Neural progenitor cell (in vitro differentiated cells): Measurements from ENCODE around the gene ZMIZ1. TPM values are rescaled to one million over a fixed set of nuclear protein-coding genes. Genes with fewer than 3 reads are reported as not detected.

Experiments used
- DNase-seq: peaks from one replicate; pipeline ENCODE4 v3.0.0-alpha.2; 2016; ENCODE audit warnings: low spot score
- H2AFZ ChIP-seq: fragments of 200-600 bp; sonication (generic); replicated peaks from 2 replicates; pipeline ENCODE4 v1.6.1; 2016; ENCODE audit warnings: antibody characterized with exemption
- H3F3A ChIP-seq: fragments of 200-600 bp; sonication (generic); 2 replicates; pipeline ENCODE4 v1.6.1; 2016; ENCODE audit warnings: antibody characterized with exemption, low read depth
- H3K27ac ChIP-seq: fragments of 200-600 bp; sonication (generic); 2 replicates; pipeline ENCODE4 v1.5.1; 2016; ENCODE audit warnings: mild to moderate bottlenecking
- H3K27me3 ChIP-seq: fragments of 200-600 bp; sonication (generic); 2 replicates; pipeline ENCODE4 v1.6.1; 2016; ENCODE audit warnings: mild to moderate bottlenecking, moderate library complexity
- H3K36me3 ChIP-seq: fragments of 200-600 bp; sonication (generic); 2 replicates; pipeline ENCODE4 v1.5.1; 2016
- H3K4me1 ChIP-seq: fragments of 200-600 bp; sonication (generic); 2 replicates; pipeline ENCODE4 v1.6.1; 2016; ENCODE audit warnings: mixed run types
- H3K4me2 ChIP-seq: fragments of 200-600 bp; sonication (generic); 2 replicates; pipeline ENCODE4 v1.6.1; 2016
- H3K4me3 ChIP-seq: fragments of 200-600 bp; sonication (generic); 2 replicates; pipeline ENCODE4 v1.5.1; 2016
- H3K79me2 ChIP-seq: fragments of 200-600 bp; sonication (generic); 2 replicates; pipeline ENCODE4 v1.6.1; 2016; ENCODE audit warnings: low read depth
- H3K9ac ChIP-seq: fragments of 200-600 bp; sonication (generic); 2 replicates; pipeline ENCODE4 v1.6.1; 2016
- H3K9me3 ChIP-seq: fragments of 200-600 bp; sonication (generic); 2 replicates; pipeline ENCODE4 v1.5.1; 2016; ENCODE audit warnings: low read depth
- H4K20me1 ChIP-seq: fragments of 200-600 bp; sonication (generic); 2 replicates; pipeline ENCODE4 v1.6.1; 2016; ENCODE audit warnings: low read depth
- H3K27ac Mint-ChIP-seq: 3 replicates; pipeline ENCODE4 v1.8.0; 2021; ENCODE audit warnings: mixed read lengths
- H3K27me3 Mint-ChIP-seq: 2 replicates; pipeline ENCODE4 v1.8.0; 2022; ENCODE audit warnings: low read depth, mild to moderate bottlenecking, inconsistent platforms, moderate library complexity, mixed read lengths; ENCODE audit not compliant: insufficient read depth
- H3K36me3 Mint-ChIP-seq: 3 replicates; pipeline ENCODE4 v1.8.0; 2021; ENCODE audit warnings: mixed read lengths
- H3K4me1 Mint-ChIP-seq: 3 replicates; pipeline ENCODE4 v1.8.0; 2021; ENCODE audit warnings: mixed read lengths
- H3K4me3 Mint-ChIP-seq: 3 replicates; pipeline ENCODE4 v1.8.0; 2021; ENCODE audit warnings: mild to moderate bottlenecking, moderate library complexity, mixed read lengths
- H3K9me3 Mint-ChIP-seq: 3 replicates; pipeline ENCODE4 v1.8.0; 2020; ENCODE audit warnings: mixed read lengths
- CTCF ChIP-seq: fragments of 200-600 bp; sonication (generic); IDR thresholded peaks from 2 replicates; pipeline ENCODE4 v1.5.1; 2017; ENCODE audit warnings: antibody characterized with exemption, mild to moderate bottlenecking
- EZH2 ChIP-seq: fragments of 200-600 bp; sonication (generic); IDR thresholded peaks from 2 replicates; pipeline ENCODE4 v1.6.1; 2017; ENCODE audit warnings: antibody characterized with exemption, mild to moderate bottlenecking, moderate library complexity
- EZH2phosphoT487 ChIP-seq: fragments of 200-600 bp; sonication (generic); IDR thresholded peaks from 2 replicates; pipeline ENCODE4 v1.6.1; 2017; ENCODE audit warnings: antibody characterized with exemption
- total RNA-seq: library from RNA; depleted of rRNA; stranded (reverse); fragments of >200 nt; gene quantifications from 2 replicates; pipeline ENCODE4 v1.2.3, GENCODE V29; 2015; ENCODE audit warnings: low replicate concordance

Gene ZMIZ1
- total RNA-seq, 1 donor from 2014 or later, result 5.8 TPM

GRCh38 chr10:79070081-79070605, 1.4 kb downstream of the ZMIZ1 start:
- H3K9me3 ChIP-seq, result no peaks in the 10 kb centered on the region
- Mint-ChIP-seq H3K27me3 (peaks cover 6% of the 10 kb centered on the region), H3K36me3 (no peaks in the 10 kb centered on the region), H3K27ac (no peak overlapping the region), H3K9me3 (no peaks in the 10 kb centered on the region), H3K4me1 (peaks cover 50% of the 10 kb centered on the region), H3K4me3 (peak overlapping the region; percentile 98)
- no peak overlapping the region for H2AFZ ChIP-seq
- peak overlapping the region; percentile 92 for H3K4me2 ChIP-seq
- peaks cover 55% of the 10 kb centered on the region for H4K20me1 ChIP-seq
- no peaks in the 10 kb centered on the region for H3K36me3 ChIP-seq
- H3K79me2 ChIP-seq, result peaks cover 61% of the 10 kb centered on the region
- H3K4me3 ChIP-seq, result peak overlapping the region; percentile 95
- H3K27me3 ChIP-seq, result peaks cover 25% of the 10 kb centered on the region
- peak; percentile 85 for DNase-seq
- H3K4me1 ChIP-seq, result peaks cover 33% of the 10 kb centered on the region
- H3F3A ChIP-seq, result peaks cover 39% of the 10 kb centered on the region
- H3K9ac ChIP-seq, result peak overlapping the region; percentile 74
- no peak overlapping the region for H3K27ac ChIP-seq
- no peak for TF ChIP-seq CTCF
- TF ChIP-seq EZH2phosphoT487, result no peak
- TF ChIP-seq EZH2, result no peak

DNA sequence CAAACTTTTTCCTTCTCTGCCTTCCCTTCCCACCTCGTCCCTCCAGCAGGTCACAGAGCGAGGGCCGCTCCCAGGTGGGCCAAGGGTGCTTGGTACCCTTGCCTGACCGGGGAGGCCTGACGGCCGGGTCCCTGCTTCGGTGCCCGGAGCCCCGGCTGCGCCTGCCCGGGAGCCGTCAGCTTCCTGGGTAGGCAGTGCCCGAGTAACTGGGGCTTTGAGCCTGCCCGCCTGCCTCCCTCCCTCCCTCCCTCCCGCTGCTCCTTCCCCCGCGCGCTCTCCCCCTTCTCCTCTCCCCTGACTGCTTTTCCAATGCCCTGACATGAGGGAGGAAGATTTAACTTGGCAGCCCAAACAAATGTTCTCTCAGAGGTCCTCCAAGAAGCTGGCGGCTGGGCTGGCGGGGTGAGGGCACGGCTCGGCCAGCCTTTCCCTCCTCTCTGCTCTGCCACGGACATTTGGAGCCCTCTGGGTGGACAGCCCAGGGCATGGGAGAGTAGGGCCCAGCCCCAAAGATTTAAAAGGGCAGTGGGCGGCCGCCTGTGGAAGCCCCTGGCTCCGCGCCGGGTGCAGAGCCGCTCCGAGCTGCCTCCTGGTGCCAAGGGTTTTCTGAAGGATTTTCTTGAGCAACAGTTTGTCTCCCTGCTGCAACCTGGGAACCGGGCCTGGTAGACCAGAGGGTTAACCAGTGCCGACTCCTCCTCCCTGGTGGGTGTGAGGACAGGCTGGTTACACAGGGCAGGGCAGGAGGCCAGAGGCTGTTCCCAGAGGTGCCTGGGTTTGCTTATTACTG, 2.0 kb downstream of the ZMIZ1 start:
- TF ChIP-seq EZH2, result no peak
- no peak for TF ChIP-seq EZH2phosphoT487
- H3K4me1 ChIP-seq, result peaks cover 35% of the 10 kb centered on the region
- H3K79me2 ChIP-seq, result peaks cover 67% of the 10 kb centered on the region

DNA sequence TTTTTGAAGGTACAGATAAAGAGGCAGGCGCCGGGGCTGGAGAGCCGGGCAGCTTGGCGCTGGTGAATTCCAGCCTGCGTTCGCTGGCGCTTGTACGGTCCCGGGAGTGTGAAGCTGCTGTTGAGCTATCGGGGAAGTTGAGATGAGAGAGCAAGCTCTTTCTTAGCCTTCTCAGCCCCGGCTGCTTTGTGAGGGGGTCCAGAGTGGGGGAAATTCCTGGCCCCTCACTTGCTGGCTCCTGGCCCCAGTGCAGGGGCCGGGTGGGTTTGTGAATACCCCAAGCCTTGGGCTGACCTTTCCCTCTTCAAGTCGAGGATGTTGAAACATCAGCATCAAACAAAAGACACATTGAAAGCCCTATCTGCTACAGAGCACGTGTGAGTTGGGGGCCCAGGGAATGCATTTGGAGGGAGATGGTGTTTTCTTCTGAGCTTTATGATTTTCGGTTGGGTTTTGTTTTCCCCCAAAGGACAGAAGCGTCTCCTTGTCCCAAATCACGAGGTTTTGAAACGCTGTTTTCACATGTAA, 2.7 kb downstream of the ZMIZ1 start:
- H3K4me2 ChIP-seq, result peak overlapping the region; percentile 92
- no peaks in the 10 kb centered on the region for H3K36me3 ChIP-seq
- H3K27ac ChIP-seq, result no peak overlapping the region
- Mint-ChIP-seq H3K27me3 (no peaks in the 10 kb centered on the region), H3K27ac (peak overlapping the region; percentile 96), H3K4me1 (peaks cover 56% of the 10 kb centered on the region), H3K36me3 (no peaks in the 10 kb centered on the region), H3K4me3 (peak overlapping the region; percentile 98), H3K9me3 (no peaks in the 10 kb centered on the region)
- peaks cover 69% of the 10 kb centered on the region for H4K20me1 ChIP-seq
- DNase-seq, result no peak
- peaks cover 74% of the 10 kb centered on the region for H3K79me2 ChIP-seq
- peak overlapping the region; percentile 95 for H3K4me3 ChIP-seq
- no peaks in the 10 kb centered on the region for H3K9me3 ChIP-seq
- no peak overlapping the region for H3K9ac ChIP-seq
- peaks cover 35% of the 10 kb centered on the region for H3F3A ChIP-seq
- no peak overlapping the region for H2AFZ ChIP-seq
- TF ChIP-seq CTCF (no peak), EZH2 (no peak), EZH2phosphoT487 (no peak)
- peaks cover 33% of the 10 kb centered on the region for H3K4me1 ChIP-seq
- H3K27me3 ChIP-seq, result peaks cover 14% of the 10 kb centered on the region

More for the DNA sequence above, 2.0 kb downstream of the ZMIZ1 start:
- Mint-ChIP-seq H3K4me1 (peaks cover 53% of the 10 kb centered on the region), H3K9me3 (no peaks in the 10 kb centered on the region), H3K27me3 (peaks cover 2% of the 10 kb centered on the region), H3K27ac (peak overlapping the region; percentile 96), H3K4me3 (peak overlapping the region; percentile 98), H3K36me3 (no peaks in the 10 kb centered on the region)
- no peaks in the 10 kb centered on the region for H3K36me3 ChIP-seq
- peaks cover 21% of the 10 kb centered on the region for H3K27me3 ChIP-seq
- no peak overlapping the region for H3K27ac ChIP-seq
- peak; percentile 80 for DNase-seq
- peak overlapping the region; percentile 95 for H3K4me3 ChIP-seq
- peak overlapping the region; percentile 92 for H3K4me2 ChIP-seq
- peaks cover 39% of the 10 kb centered on the region for H3F3A ChIP-seq
- H3K9ac ChIP-seq, result no peak overlapping the region
- peaks cover 62% of the 10 kb centered on the region for H4K20me1 ChIP-seq
- no peak overlapping the region for H2AFZ ChIP-seq
- no peaks in the 10 kb centered on the region for H3K9me3 ChIP-seq
